HCT116 (cell line): ENCODE results near the gene DSPP. TPM values are rescaled to one million over a fixed set of nuclear protein-coding genes. Genes with fewer than 3 reads are reported as not detected.
A peak's percentile ranks its signal among the peaks of the same experiment; 100 is the strongest.

Experiments used
- ATAC-seq: fragments of 200-7000 bp; cut with Tn5 transposase; 2 replicates; pipeline ENCODE4 v1.9.1; 2020; ENCODE audit warnings: mild to moderate bottlenecking, moderate library complexity
- BruUV-seq: library from RNA; stranded (reverse); fragments of 400-500 nt; replicated peaks from 2 replicates; lab custom pipeline; 2021; lab: Mats Ljungman, UMichigan
- CTCF ChIA-PET: fragments of 300-600 bp; sonication (Branson Sonifier 250); formaldehyde crosslinking; loops from one replicate; lab custom pipeline; 2021; ENCODE audit warnings: antibody characterized with exemption; lab: Charles Lee
- POLR2A ChIA-PET: fragments of 300-600, 350-600 bp; sonication (Branson Sonifier 250); formaldehyde crosslinking; loops from one replicate; lab custom pipeline; 2021; ENCODE audit warnings: antibody characterized with exemption; lab: Charles Lee
- RAD21 ChIA-PET, 2 experiments: fragments of 300-600 bp; sonication (Branson Sonifier 250); formaldehyde crosslinking; loops; one replicate each; lab custom pipeline; 2023; ENCODE audit warnings: low total read pairs in 2 of 2; ENCODE audit not compliant: uncharacterized antibody in 2 of 2, unreplicated experiment in 2 of 2, low non-redundant PET in 1 of 2; lab: Charles Lee
- DNase-seq: peaks from one replicate; pipeline ENCODE4 v3.0.0-alpha.2; 2010; ENCODE audit warnings: low read depth, low spot score
- H2AFZ ChIP-seq: fragments of 200-600 bp; shearing (Covaris generic), sonication (generic); 2 replicates; pipeline ENCODE4 v1.6.1; 2017; ENCODE audit warnings: low read depth, mixed run types, mixed read lengths, antibody characterized with exemption, low read length; ENCODE audit not compliant: poor library complexity, severe bottlenecking
- H3K27ac ChIP-seq: 2 replicates; pipeline ENCODE4 v1.5.1; 2012; ENCODE audit warnings: low read depth, low read length
- H3K27me3 ChIP-seq: fragments of 200-600 bp; sonication (generic); 2 replicates; pipeline ENCODE4 v1.6.1; 2016; ENCODE audit warnings: mixed run types, low read length, mixed read lengths; ENCODE audit not compliant: insufficient read depth
- H3K36me3 ChIP-seq, 2 experiments: fragments of 200-500 bp in 1 of 2; fragments of 200-600 bp in 1 of 2; sonication (Bioruptor generic) in 1 of 2; sonication (generic) in 1 of 2; 2 replicates each; pipeline versions ENCODE4 v1.5.1 to v1.6.1; 2014 to 2016; ENCODE audit warnings: low read length in 2 of 2, inconsistent platforms in 1 of 2, mixed read lengths in 1 of 2, mixed run types in 1 of 2; ENCODE audit not compliant: insufficient read depth in 2 of 2, control insufficient read depth in 1 of 2
- H3K4me1 ChIP-seq, 2 experiments: fragments of 200-600 bp in 1 of 2; sonication (generic) in 1 of 2; 2 replicates each; pipeline versions ENCODE4 v1.5.1 to v1.6.1; 2012 to 2017; ENCODE audit warnings: low read length in 2 of 2, inconsistent platforms in 1 of 2, mild to moderate bottlenecking in 1 of 2, mixed read lengths in 1 of 2, mixed run types in 1 of 2, moderate library complexity in 1 of 2; ENCODE audit not compliant: insufficient read depth in 2 of 2, control insufficient read depth in 1 of 2
- H3K4me2 ChIP-seq: fragments of 200-600 bp; sonication (generic); 2 replicates; pipeline ENCODE4 v1.6.1; 2017; ENCODE audit warnings: mixed run types, low read length, mixed read lengths
- H3K4me3 ChIP-seq, 2 experiments: fragments of 200-600 bp in 1 of 2; sonication (generic) in 1 of 2; replicated peaks in 1 of 2; 2 replicates each; pipeline ENCODE4 v1.5.1; 2011 to 2016; ENCODE audit warnings: low read length in 2 of 2, control low read depth in 1 of 2, low read depth in 1 of 2, mild to moderate bottlenecking in 1 of 2, mixed read lengths in 1 of 2, mixed run types in 1 of 2
- H3K79me2 ChIP-seq: fragments of 200-600 bp; sonication (generic); 2 replicates; pipeline ENCODE4 v1.6.1; 2017; ENCODE audit warnings: mild to moderate bottlenecking, mixed run types, low read length, moderate library complexity, mixed read lengths; ENCODE audit not compliant: insufficient read depth
- H3K9ac ChIP-seq: fragments of 200-600 bp; sonication (generic); 2 replicates; pipeline ENCODE4 v1.6.1; 2016; ENCODE audit warnings: low read length, mixed read lengths
- H3K9me2 ChIP-seq: fragments of 200-600 bp; sonication (generic), shearing (Covaris generic); 2 replicates; pipeline ENCODE4 v1.6.1; 2017; ENCODE audit warnings: mixed run types, mild to moderate bottlenecking, moderate library complexity; ENCODE audit not compliant: insufficient read depth
- H3K9me3 ChIP-seq, 2 experiments: fragments of 200-500 bp in 1 of 2; fragments of 200-600 bp in 1 of 2; sonication (Bioruptor generic) in 1 of 2; sonication (generic) in 1 of 2; 2 replicates each; pipeline ENCODE4 v1.6.1; 2014 to 2017; ENCODE audit warnings: low read length in 2 of 2, mixed read lengths in 2 of 2, inconsistent platforms in 1 of 2, low read depth in 1 of 2, mild to moderate bottlenecking in 1 of 2, mixed run types in 1 of 2, moderate library complexity in 1 of 2; ENCODE audit not compliant: control insufficient read depth in 1 of 2, insufficient read depth in 1 of 2
- H4K20me1 ChIP-seq: fragments of 200-600 bp; sonication (generic), shearing (Covaris generic); 2 replicates; pipeline ENCODE4 v1.6.1; 2017; ENCODE audit warnings: mixed run types, mild to moderate bottlenecking, moderate library complexity; ENCODE audit not compliant: insufficient read depth
- CTCF ChIP-seq, 3 experiments: fragments of 200-600 bp in 1 of 3; sonication (generic) in 1 of 3; IDR thresholded peaks in 2 of 3; conservative IDR thresholded peaks in 1 of 3; 2 replicates each; pipeline ENCODE4 v1.5.1; 2012 to 2017; ENCODE audit warnings: low read depth in 2 of 3, low read length in 2 of 3, antibody characterized with exemption in 1 of 3, borderline replicate concordance in 1 of 3, control low read depth in 1 of 3, mild to moderate bottlenecking in 1 of 3, mixed read lengths in 1 of 3, mixed run types in 1 of 3, moderate library complexity in 1 of 3; ENCODE audit not compliant: insufficient read depth in 1 of 3
- ELF1 ChIP-seq: IDR thresholded peaks from 2 replicates; pipeline ENCODE4 v1.6.1; 2012; ENCODE audit warnings: low read depth, borderline replicate concordance
- EZH2 ChIP-seq: fragments of 200-600 bp; sonication (generic); IDR thresholded peaks from 2 replicates; pipeline ENCODE4 v1.6.1; 2017; ENCODE audit warnings: antibody characterized with exemption, mixed run types
- FOSL1 ChIP-seq: IDR thresholded peaks from 2 replicates; pipeline ENCODE4 v1.6.1; 2012; ENCODE audit warnings: low read depth
- MAX ChIP-seq: IDR thresholded peaks from 2 replicates; pipeline ENCODE4 v1.6.1; 2012
- POLR2A ChIP-seq: IDR thresholded peaks from 2 replicates; pipeline ENCODE4 v1.7.0; 2011; ENCODE audit warnings: borderline replicate concordance; ENCODE audit not compliant: insufficient read depth, insufficient read length; ENCODE audit errors: extremely low read depth
- REST ChIP-seq: IDR thresholded peaks from 2 replicates; pipeline ENCODE4 v1.6.1; 2012; ENCODE audit warnings: low read depth
- SIN3A ChIP-seq: IDR thresholded peaks from 2 replicates; pipeline ENCODE4 v1.6.1; 2012; ENCODE audit warnings: low read depth
- SP1 ChIP-seq: IDR thresholded peaks from 2 replicates; pipeline ENCODE4 v1.6.1; 2012; ENCODE audit warnings: low read depth
- SRF ChIP-seq: IDR thresholded peaks from 2 replicates; pipeline ENCODE4 v1.6.1; 2012; ENCODE audit warnings: low read depth
- YY1 ChIP-seq: IDR thresholded peaks from 2 replicates; pipeline ENCODE4 v1.6.1; 2011; ENCODE audit warnings: low read length, low read depth, moderate library complexity, mild to moderate bottlenecking; ENCODE audit not compliant: insufficient replicate concordance; ENCODE audit errors: extremely low read depth
- intact Hi-C: fragments of 100-400 bp; cut with micrococcal nuclease; formaldehyde crosslinking; loops from 2 replicates; pipeline ENCODE4 v1.10.0; 2022
- total RNA-seq: library from RNA; stranded (reverse); gene quantifications from one replicate; pipeline ENCODE4 v1.2.1, GENCODE V29; 2021; ENCODE audit not compliant: unreplicated experiment
- TF ChIP-seq, protein P1 (sequence below): IDR thresholded peaks from 2 replicates; pipeline ENCODE4 v1.6.1; 2012

DSPP gene
- total RNA-seq, 1 experiment from 2014 or later = not detected

GRCh38 chr4:87654487-87655044, 46.2 kb downstream of the DSPP start:
- no peak overlapping the region for H3K4me3 ChIP-seq
- intact Hi-C loops = no loop called here
- no peaks in the 10 kb centered on the region for H3K36me3 ChIP-seq
- peaks cover 22 to 26% of the 10 kb centered on the region in 2 experiments for H3K4me1 ChIP-seq
- BruUV-seq = no TSS peak
- no peak overlapping the region for H3K4me2 ChIP-seq
- no peaks in the 10 kb centered on the region for H4K20me1 ChIP-seq
- no peaks in the 10 kb centered on the region for H3K9me3 ChIP-seq
- CTCF ChIA-PET = no interaction called here
- ATAC-seq (no peak), DNase-seq (no peak)
- TF ChIP-seq REST (peak; percentile 14; the same call in 1 of the 2 replicates), POLR2A (no peak)
- H3K27me3 ChIP-seq = no peaks in the 10 kb centered on the region
- H3K79me2 ChIP-seq = no peaks in the 10 kb centered on the region
- POLR2A ChIA-PET = no interaction called here
- RAD21 ChIA-PET = no interaction called here
- H3K9ac ChIP-seq = no peak overlapping the region
- H3K9me2 ChIP-seq = no peaks in the 10 kb centered on the region
- no peak overlapping the region for H2AFZ ChIP-seq
- H3K27ac ChIP-seq = no peak overlapping the region

GRCh38 chr4:87657525-87657924, 49.2 kb downstream of the DSPP start:
- peak overlapping the region; percentile 72 for H3K4me2 ChIP-seq
- ATAC-seq = peak; percentile 74
- BruUV-seq = no TSS peak
- TF ChIP-seq CTCF (IDR thresholded peaks at IDR 0.05 in 2 of 3, conservative IDR thresholded peaks at IDR 0.05 in 1 of 3; ENCODE audit: borderline replicate concordance in 1 of 3, insufficient read depth in 1 of 3, low read depth in 2 of 3, low read length in 2 of 3) = no peak
- TF ChIP-seq SIN3A = no peak
- TF ChIP-seq, protein P1, sequence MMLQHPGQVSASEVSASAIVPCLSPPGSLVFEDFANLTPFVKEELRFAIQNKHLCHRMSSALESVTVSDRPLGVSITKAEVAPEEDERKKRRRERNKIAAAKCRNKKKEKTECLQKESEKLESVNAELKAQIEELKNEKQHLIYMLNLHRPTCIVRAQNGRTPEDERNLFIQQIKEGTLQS = peak; percentile 55; the same call in 1 of the 2 replicates
- TF ChIP-seq EZH2 = no peak
- no peak for TF ChIP-seq YY1
- no peak for TF ChIP-seq ELF1
- 0 out of 2 replicates have a peak, but pooled peaks have one; percentile 27 for TF ChIP-seq SRF
- no peak for TF ChIP-seq MAX
- TF ChIP-seq SP1 = peak; percentile 63
- TF ChIP-seq FOSL1 = peak; percentile 80

More at GRCh38 chr4:87657525-87657924, 49.2 kb downstream of the DSPP start:
- no peaks in the 10 kb centered on the region for H3K9me3 ChIP-seq
- H3K4me3 ChIP-seq = peak overlapping the region in 1 of 2 experiments; percentile 30; a peak in 2 of 4 replicates
- no peaks in the 10 kb centered on the region for H4K20me1 ChIP-seq
- H3K79me2 ChIP-seq = no peaks in the 10 kb centered on the region
- H2AFZ ChIP-seq = peak overlapping the region; percentile 97
- peak overlapping the region; percentile 43 for H3K27ac ChIP-seq
- ChIA-PET POLR2A (interaction anchor here (0.6 to 1.6 kb wide), 3 partner anchors 12 to 276 kb away, joined by 3 to 6 read pairs (median 4); no protein-coding TSS in a partner anchor), RAD21 (no interaction called here), CTCF (interaction anchor here (1.0 to 1.1 kb wide), 2 partner anchors 10 to 15 kb away, joined by 3 read pairs; no protein-coding TSS in a partner anchor)
- DNase-seq = peak; percentile 51
- H3K27me3 ChIP-seq = no peaks in the 10 kb centered on the region
- intact Hi-C loops = no loop called here
- H3K4me1 ChIP-seq = peaks cover 35% of the 10 kb centered on the region in 2 experiments
- H3K36me3 ChIP-seq = no peaks in the 10 kb centered on the region
- no peaks in the 10 kb centered on the region for H3K9me2 ChIP-seq
- no peak overlapping the region for H3K9ac ChIP-seq
